IgD-negative memory B cell (primary cell): ENCODE results near the gene DOK7. TPM values are rescaled to one million over a fixed set of nuclear protein-coding genes. Genes with fewer than 3 reads are reported as not detected.
A peak's percentile ranks its signal among the peaks of the same experiment; 100 is the strongest.
"Not testable (repeated sequence)": the region's sequence is repeated elsewhere in the genome, so short reads cannot be mapped to it uniquely, and the experiment has no call there.

Source experiments
- H3K27ac Mint-ChIP-seq, 3 donors: one replicate each; pipeline ENCODE4 v1.8.0; 2020 to 2022; ENCODE audit warnings: mild to moderate bottlenecking in 3 of 3, mixed read lengths in 3 of 3, moderate library complexity in 1 of 3
- H3K27me3 Mint-ChIP-seq: one replicate; pipeline ENCODE4 v1.8.0; 2021; ENCODE audit warnings: mixed read lengths
- H3K36me3 Mint-ChIP-seq: one replicate; pipeline ENCODE4 v1.8.0; 2020; ENCODE audit warnings: mild to moderate bottlenecking, mixed read lengths
- H3K4me1 Mint-ChIP-seq, 3 donors: one replicate each; pipeline ENCODE4 v1.8.0; 2020 to 2022; ENCODE audit warnings: mixed read lengths in 3 of 3, mild to moderate bottlenecking in 1 of 3
- H3K4me3 Mint-ChIP-seq, 4 donors: one replicate each; pipeline ENCODE4 v1.8.0; 2020 to 2022; ENCODE audit warnings: mild to moderate bottlenecking in 4 of 4, mixed read lengths in 4 of 4, moderate library complexity in 3 of 4
- H3K9me3 Mint-ChIP-seq, 3 donors: one replicate each; pipeline ENCODE4 v1.8.0; 2020 to 2021; ENCODE audit warnings: mixed read lengths in 3 of 3, mild to moderate bottlenecking in 1 of 3
- polyA plus RNA-seq: library from polyadenylated mRNA; unstranded; fragments of 300-500 nt; fragmentation: Illumina TruSeq; gene quantifications from one replicate; pipeline ENCODE4 v1.2.3, GENCODE V29; 2021

Gene DOK7
- polyA plus RNA-seq, 1 donor from 2014 or later, result 25.2 TPM

DNA sequence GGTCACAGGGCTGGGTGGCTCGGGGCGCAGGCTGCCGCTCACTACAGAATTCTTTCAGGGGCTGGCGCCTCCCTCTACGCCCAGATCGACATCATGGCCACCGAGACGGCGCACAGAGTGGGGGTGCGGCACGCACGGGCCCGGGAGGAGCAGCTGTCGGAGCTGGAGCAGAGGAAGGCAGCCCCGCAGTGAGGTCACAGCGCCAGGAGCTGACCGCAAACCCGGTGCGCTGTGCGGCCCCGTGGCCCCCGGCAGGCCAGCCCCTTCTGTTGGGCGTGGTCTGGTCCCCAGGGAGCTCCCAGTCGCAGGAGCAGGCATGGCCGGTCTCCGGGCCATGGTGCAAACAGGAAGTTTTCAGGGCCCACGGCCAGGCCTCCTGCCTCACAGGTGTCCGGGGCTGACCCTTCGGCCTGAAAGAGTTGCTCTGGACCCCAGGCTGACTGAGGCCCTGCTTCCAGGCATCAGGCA, 37.6 kb downstream of the DOK7 start:
- Mint-ChIP-seq H3K36me3 (no peaks in the 10 kb centered on the region), H3K4me1 (peaks cover 0 to 8% (median 2%) of the 10 kb centered on the region in 3 donors), H3K9me3 (no peaks in the 10 kb centered on the region), H3K4me3 (no peak overlapping the region), H3K27me3 (no peaks in the 10 kb centered on the region), H3K27ac (no peak overlapping the region)

DNA sequence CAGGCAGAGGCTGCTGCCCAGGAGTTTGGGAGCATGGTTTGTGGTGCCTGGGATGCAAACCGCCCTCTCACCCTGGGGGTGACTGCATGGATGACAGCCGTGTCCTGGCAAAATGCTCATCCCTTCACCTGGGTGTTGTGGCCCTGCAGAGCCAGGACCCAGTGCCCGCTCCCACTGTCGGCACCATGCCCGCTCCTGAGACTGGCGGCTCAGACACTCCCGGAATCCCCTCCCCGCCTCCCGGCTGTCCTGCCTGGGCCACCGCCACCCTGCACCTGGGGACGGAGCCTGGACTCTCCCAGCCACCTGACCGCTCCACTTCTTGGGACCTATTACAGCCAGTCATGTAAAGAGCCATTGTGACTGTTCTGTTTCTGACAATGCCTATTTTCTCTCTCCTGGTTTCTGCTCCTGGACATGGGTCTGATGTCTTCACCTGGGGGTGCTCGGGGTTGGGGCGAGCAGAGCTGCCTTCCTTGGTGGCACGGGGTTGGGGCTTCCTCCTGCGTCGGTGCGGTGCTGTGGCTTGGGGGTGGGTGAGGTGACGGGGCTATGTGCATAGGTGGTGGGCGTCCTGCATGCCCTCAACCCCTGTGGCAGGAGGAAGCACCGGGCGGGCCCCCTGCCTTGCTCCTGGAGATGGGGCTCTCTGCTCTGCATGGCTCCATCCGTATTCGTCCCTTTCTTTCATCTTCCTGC, 38.2 kb downstream of the DOK7 start:
- Mint-ChIP-seq H3K27ac (peak overlapping the region in 1 of 3 donors; percentile 71), H3K4me3 (no peak overlapping the region)

DNA sequence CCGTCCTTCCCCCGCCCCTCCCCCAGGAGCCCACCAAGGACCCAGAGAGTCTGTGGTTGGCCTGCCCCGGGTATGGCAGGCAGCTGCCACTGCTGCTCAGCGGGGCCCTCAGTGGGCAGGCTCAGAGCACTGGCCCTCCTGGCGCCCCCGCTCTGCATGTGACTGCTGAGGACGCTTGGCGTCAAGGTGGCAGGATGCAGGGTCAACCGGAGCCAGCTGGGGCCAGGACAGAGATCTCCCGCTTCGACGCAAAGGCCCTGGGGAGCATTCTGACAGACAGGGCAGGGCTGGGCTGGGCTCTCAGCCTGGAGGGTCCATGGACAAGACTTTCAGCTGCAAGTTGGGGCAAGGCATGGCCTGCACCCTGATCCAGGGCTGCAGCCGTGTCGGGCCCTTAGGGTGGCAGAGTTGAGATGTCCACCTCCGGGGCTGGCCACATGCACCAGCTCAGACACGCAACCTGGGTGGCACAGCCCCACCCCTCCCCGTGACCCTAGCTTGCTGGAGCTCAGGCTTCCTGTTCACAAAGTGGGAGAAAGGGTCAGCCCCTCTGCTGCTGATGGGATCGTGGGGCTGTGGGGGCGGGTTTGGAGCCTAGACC, 38.8 kb downstream of the DOK7 start:
- H3K27ac Mint-ChIP-seq, result no peak overlapping the region
- H3K27me3 Mint-ChIP-seq, result no peaks in the 10 kb centered on the region
- no peaks in the 10 kb centered on the region for H3K9me3 Mint-ChIP-seq
- no peak overlapping the region for H3K4me3 Mint-ChIP-seq
- H3K36me3 Mint-ChIP-seq, result no peaks in the 10 kb centered on the region
- peaks cover 0 to 8% (median 1%) of the 10 kb centered on the region in 3 donors for H3K4me1 Mint-ChIP-seq

More for the DNA sequence above, 38.2 kb downstream of the DOK7 start:
- Mint-ChIP-seq H3K4me1 (peaks cover 0 to 8% (median 2%) of the 10 kb centered on the region in 3 donors), H3K9me3 (no peaks in the 10 kb centered on the region), H3K36me3 (no peaks in the 10 kb centered on the region), H3K27me3 (no peaks in the 10 kb centered on the region)

DNA sequence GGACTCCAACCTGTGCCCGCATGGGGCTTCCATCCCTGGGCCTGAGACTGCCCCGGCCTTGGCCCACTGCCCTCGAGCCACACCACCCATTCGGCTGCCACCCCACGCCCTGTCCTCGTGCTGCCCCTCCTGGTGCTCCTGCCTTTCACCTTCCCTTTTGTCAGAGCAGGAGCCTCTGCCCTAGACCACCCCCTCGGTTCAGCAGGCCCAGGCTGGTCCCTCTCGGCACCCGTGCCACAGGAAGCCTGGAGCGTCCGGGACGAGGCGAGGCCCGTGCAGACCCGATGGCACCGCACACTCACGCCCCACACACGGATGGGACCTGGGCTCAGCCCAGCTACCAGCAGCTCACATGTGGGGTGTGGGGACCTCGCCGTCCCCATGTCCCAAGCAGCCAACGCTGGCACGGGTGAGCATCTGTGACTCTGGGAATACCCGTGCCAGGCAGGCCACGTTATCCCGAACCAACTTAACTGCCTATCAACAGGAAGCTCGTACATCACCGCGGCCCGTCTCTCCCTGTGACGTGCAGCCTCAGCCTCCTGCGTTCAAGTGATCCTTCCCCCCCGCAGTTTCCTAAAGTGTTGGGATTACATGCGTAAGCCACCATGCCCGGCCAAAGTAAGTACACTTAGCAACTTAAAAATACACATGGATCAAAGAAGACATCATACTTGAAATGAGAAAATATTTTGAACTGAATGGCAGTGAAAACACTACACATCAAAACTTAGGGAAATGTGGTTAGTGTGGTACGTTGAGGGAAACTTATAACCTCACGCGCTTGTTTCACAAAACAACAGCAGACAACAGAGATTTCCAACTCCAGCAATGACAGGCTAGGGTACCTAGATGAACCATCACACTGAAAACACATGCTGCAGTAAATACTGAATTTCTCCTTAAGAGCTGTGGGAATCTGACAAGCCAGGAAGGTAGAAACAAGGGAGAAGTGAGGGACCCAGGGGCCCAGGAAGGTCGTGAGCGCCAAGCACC, 40.1 kb downstream of the DOK7 start:
- peak overlapping the region in 1 of 3 donors; percentile 58 for H3K27ac Mint-ChIP-seq
- no peaks in the 10 kb centered on the region for H3K36me3 Mint-ChIP-seq
- H3K4me1 Mint-ChIP-seq, result peaks cover 0 to 8% (median 0%) of the 10 kb centered on the region in 3 donors
- H3K27me3 Mint-ChIP-seq, result no peaks in the 10 kb centered on the region
- H3K9me3 Mint-ChIP-seq, result no peaks in the 10 kb centered on the region
- peak overlapping the region in 1 of 4 donors; percentile 2 for H3K4me3 Mint-ChIP-seq

DNA sequence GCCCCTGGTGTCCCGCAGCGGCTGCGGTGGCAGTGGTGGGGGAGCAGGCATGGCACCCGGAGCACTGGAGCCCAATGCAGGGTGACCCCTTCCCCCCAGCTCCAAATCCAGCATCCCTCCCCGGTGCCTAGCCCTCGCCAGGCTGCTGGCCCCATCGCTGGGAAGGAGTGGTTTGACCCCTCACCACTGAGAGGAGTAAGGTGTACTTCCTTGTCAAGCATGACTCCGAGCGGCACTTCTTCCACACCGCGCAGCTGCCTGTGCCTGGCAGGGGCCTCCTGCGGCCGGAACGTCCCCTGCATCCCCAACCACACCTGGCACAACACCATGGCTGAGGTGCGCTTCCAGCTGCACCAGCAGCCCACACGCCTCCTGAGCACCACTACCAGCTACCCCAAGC, 42.1 kb downstream of the DOK7 start:
- Mint-ChIP-seq H3K36me3 (peaks cover 2% of the 10 kb centered on the region), H3K27me3 (no peaks in the 10 kb centered on the region), H3K4me1 (peaks cover 0 to 9% (median 0%) of the 10 kb centered on the region in 3 donors), H3K27ac (no peak overlapping the region), H3K4me3 (no peak overlapping the region), H3K9me3 (no peaks in the 10 kb centered on the region)

DNA sequence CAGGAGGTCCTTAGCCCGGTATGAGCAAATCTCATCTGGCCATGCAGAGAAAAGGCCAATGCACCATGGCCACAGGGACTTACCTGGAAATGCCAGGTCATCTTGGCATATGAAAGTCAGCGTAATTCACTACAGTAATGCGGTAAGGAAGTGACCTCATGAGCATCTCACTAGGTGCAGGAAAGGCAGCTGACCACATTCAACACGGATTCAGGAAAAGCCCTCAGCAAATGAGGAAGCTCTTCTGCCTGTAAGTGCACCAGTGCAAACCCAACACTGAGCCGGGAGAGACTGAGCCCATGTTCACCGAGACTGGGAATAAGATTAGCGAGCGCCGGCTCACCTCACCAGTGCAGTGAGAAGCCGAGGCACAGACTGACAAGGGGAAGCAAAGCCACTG, 45.4 kb downstream of the DOK7 start:
- H3K27me3 Mint-ChIP-seq, result no peaks in the 10 kb centered on the region
- peaks cover 7% of the 10 kb centered on the region for H3K36me3 Mint-ChIP-seq
- no peaks in the 10 kb centered on the region for H3K9me3 Mint-ChIP-seq
- H3K4me3 Mint-ChIP-seq, result no peak overlapping the region
- H3K4me1 Mint-ChIP-seq, result peaks cover 0 to 3% (median 0%) of the 10 kb centered on the region in 3 donors
- no peak overlapping the region for H3K27ac Mint-ChIP-seq

DNA sequence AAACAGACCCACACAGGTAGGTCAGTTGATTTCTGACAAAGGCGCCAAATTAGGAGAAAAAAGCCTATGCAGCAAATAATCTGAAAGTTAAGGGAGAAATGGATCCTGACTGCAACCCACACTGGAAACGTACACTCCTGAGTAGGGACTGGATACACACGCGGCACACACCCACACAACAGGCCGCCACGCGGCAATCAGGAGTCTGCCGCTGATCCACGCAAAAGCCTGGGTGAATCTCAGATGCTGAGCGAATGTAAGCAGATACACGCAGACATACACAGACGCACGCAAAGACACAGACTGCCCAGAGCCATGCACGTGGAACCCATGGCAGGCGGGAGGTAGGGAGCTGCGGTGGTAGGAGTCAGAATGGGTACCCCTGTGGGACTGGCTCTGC, 47.4 kb downstream of the DOK7 start:
- H3K36me3 Mint-ChIP-seq, result peaks cover 7% of the 10 kb centered on the region
- H3K4me3 Mint-ChIP-seq, result no peak overlapping the region
- peaks cover 0 to 1% (median 0%) of the 10 kb centered on the region in 3 donors for H3K4me1 Mint-ChIP-seq
- no peaks in the 10 kb centered on the region for H3K27me3 Mint-ChIP-seq
- no peak overlapping the region for H3K27ac Mint-ChIP-seq
- H3K9me3 Mint-ChIP-seq, result no peaks in the 10 kb centered on the region

DNA sequence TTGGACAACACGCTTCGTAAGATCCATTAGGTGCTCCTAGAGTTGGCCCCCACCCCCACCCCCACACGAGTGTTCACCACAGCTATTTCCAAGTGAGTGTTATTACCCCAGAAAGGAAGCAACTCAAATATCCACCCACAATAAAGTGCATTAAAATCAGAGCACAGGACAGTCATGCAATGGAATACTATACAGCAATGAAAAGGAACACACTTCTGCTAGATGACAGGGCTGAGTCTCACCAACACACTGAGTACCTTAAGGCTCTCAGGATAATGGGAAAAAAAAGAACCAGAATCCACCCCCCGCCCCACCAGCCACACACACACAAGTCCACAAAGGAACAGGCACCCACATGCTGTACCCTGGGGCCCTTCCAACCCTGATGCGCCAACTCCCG, 48.1 kb downstream of the DOK7 start:
- Mint-ChIP-seq H3K36me3 (peaks cover 7% of the 10 kb centered on the region), H3K27me3 (no peaks in the 10 kb centered on the region), H3K27ac (no peak overlapping the region), H3K4me3 (no peak overlapping the region), H3K4me1 (peaks cover 0 to 1% (median 0%) of the 10 kb centered on the region in 3 donors), H3K9me3 (no peaks in the 10 kb centered on the region)

DNA sequence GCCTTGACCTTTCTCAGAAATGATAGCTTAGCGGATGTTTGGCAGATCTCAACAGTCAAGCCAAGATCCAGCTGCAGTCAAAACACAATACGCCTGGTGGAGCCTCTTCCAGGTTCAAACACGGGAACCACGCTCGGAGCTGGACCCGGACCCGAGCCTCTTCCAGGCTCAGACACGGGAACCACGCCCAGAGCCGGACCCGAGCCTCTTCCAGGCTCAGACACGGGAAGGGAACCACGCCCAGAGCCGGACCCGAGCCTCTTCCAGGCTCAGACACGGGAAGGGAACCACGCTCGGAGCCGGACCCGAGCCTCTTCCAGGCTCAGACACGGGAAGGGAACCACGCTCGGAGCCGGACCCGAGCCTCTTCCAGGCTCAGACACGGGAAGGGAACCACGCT, 48.5 kb downstream of the DOK7 start:
- not testable (repeated sequence) for H3K27ac Mint-ChIP-seq, H3K4me3 Mint-ChIP-seq, H3K36me3 Mint-ChIP-seq, H3K9me3 Mint-ChIP-seq, H3K4me1 Mint-ChIP-seq, H3K27me3 Mint-ChIP-seq

DNA sequence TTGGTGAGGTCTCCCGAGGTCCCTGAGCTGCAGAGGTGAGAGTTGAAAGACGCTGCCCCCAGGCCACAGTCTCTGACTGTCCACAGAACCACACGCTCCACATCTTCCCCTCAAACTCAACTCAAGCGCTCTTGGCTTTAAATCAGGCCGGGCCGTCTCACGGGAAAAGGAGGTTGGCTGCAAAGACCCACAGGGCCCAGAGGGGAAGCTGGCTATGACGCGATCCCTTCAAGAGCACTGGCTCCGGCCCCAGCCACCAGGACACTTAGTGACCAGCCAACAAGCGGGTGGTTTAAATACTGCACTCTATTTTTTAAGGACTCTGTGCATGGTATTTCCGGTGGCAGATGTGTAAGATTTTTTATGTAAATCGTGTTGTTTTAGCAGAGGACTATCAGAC, 49.2 kb downstream of the DOK7 start:
- no peak overlapping the region for H3K27ac Mint-ChIP-seq
- peaks cover 0 to 1% (median 0%) of the 10 kb centered on the region in 3 donors for H3K4me1 Mint-ChIP-seq
- H3K27me3 Mint-ChIP-seq, result no peaks in the 10 kb centered on the region
- H3K4me3 Mint-ChIP-seq, result no peak overlapping the region
- H3K36me3 Mint-ChIP-seq, result peaks cover 7% of the 10 kb centered on the region
- no peaks in the 10 kb centered on the region for H3K9me3 Mint-ChIP-seq

DNA sequence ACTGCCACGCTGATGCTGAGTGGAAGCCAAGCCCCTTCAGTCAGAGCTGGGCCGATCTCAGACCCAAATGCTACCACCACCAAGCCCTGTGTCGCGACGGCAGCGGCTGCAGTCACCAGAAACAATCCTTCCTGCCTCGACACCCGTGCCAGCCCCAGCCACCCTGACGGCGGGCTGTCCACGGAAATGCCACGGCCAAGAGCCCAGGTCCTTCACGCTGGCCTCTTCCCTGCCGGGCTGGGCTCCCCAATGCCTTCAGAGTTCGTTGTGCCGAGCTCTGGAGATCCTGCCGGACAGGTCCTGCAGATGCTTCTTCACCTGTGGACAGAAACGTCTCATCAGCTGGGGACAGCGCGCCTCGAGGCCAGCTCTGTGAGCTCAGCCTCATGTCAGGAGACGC, 49.6 kb downstream of the DOK7 start:
- Mint-ChIP-seq H3K27me3 (no peaks in the 10 kb centered on the region), H3K27ac (no peak overlapping the region), H3K4me1 (peaks cover 0 to 1% (median 0%) of the 10 kb centered on the region in 3 donors), H3K9me3 (no peaks in the 10 kb centered on the region), H3K4me3 (peak overlapping the region in 1 of 4 donors; percentile 39), H3K36me3 (peaks cover 7% of the 10 kb centered on the region)

DNA sequence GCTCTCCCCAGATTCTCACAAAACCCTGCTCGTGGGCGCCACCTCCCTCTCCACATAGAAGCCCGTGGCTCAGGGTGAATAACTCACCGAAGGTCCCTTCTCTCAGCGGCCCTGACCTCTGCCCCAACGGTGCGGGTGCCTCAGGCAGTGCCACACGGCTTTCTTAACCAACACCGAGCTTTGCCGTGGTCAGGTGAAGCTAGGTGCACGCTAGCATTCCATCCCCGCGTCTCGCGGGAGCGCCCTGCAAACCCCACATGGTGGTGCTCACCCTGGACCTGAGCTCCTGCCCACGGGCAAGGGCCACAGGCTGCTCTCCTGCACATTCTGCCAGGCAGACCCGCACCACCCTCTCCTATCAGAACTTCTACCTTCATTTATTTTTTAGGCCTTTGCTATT, 50.7 kb downstream of the DOK7 start:
- Mint-ChIP-seq H3K27ac (no peak overlapping the region), H3K4me3 (no peak overlapping the region), H3K36me3 (peaks cover 6% of the 10 kb centered on the region), H3K9me3 (no peaks in the 10 kb centered on the region), H3K27me3 (no peaks in the 10 kb centered on the region), H3K4me1 (no peaks in the 10 kb centered on the region)

DNA sequence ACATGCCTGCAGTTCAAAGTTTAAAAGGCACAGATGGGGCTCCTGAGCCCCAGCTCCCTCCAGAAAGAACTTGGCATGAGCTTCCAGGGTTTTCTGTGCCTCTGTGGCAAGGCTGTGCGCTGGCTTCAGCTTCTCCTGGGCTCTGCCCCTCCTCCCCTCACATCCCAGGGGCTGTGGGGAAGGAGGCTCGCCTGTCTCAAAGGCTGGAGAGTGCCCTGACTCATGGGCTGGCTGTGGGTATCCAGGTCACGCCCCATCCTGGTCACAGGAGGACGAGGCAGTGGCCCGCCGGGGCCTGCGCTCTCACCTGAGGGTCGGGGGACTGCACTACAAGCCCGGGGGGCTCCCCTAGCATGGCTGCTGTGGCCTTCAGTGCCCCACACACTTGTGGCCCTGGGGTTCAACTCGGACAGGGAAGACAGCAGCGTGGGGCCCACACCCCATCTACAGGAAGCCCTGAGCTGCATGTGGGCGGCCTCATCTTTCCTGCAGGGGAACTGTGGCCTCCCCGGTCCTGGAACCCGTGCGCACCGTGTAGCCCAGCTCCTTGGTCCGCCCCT, 51.2 kb downstream of the DOK7 start:
- Mint-ChIP-seq H3K36me3 (peaks cover 4% of the 10 kb centered on the region), H3K27me3 (no peaks in the 10 kb centered on the region), H3K4me1 (no peaks in the 10 kb centered on the region), H3K9me3 (no peaks in the 10 kb centered on the region), H3K4me3 (no peak overlapping the region), H3K27ac (no peak overlapping the region)

DNA sequence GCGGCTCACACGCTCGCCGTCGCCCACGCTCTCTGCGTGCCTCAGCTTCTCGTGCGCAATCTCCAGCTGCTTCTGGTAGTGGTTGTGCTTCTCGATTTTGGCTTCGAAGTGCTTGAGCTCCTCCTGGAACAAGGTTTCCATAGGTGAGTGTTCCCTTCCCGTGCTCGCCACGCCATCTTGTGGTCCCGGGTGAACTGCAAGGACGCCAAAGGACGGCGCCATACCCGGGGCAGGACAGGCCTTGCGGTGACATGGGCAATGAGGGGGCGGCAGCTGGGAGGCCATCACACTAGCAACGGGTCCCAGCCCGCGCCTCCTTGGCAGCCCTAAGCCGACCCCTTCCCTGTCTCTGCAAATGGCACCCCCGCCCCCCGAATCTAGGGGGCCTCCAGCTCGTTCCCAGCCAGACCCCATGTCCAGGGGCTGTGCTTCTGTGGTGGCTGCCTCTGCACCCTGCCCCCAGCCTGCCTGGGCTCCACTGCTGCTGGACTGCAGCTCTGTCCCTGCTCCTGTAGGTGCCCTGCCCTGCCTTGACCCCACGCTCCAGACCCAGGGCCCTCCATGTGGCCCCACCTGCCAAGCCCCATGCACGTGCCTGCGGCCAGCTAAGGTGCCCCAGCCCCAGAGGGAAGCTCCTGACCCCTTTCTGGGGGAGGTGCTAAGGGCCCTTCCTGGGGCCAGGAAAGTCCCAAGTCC, 51.8 kb downstream of the DOK7 start:
- Mint-ChIP-seq H3K4me1 (no peaks in the 10 kb centered on the region), H3K36me3 (peaks cover 4% of the 10 kb centered on the region), H3K9me3 (no peaks in the 10 kb centered on the region), H3K27me3 (no peaks in the 10 kb centered on the region), H3K4me3 (no peak overlapping the region), H3K27ac (peak overlapping the region in 1 of 3 donors; percentile 59)
